Parathyroid adenoma (tissue), 2 donors: ENCODE results near the gene ANKRD63.

Source experiments
- H2AFZ ChIP-seq: fragments of 300-600 bp; sonication (generic); one replicate; pipeline ENCODE4 v1.7.0; 2017; ENCODE audit warnings: antibody characterized with exemption, mild to moderate bottlenecking
- H3K27ac ChIP-seq: fragments of 300-600 bp; sonication (generic); one replicate; pipeline ENCODE4 v1.7.0; 2017
- H3K27me3 ChIP-seq: fragments of 300-600 bp; sonication (generic); one replicate; pipeline ENCODE4 v1.7.0; 2017; ENCODE audit warnings: low read length; ENCODE audit not compliant: control insufficient read depth, insufficient read depth
- H3K36me3 ChIP-seq: fragments of 300-600 bp; sonication (generic); one replicate; pipeline ENCODE4 v1.7.0; 2017; ENCODE audit warnings: low read length; ENCODE audit not compliant: control insufficient read depth, insufficient read depth
- H3K4me1 ChIP-seq: fragments of 300-600 bp; sonication (generic); one replicate; pipeline ENCODE4 v1.7.0; 2017; ENCODE audit warnings: control low read depth
- H3K4me2 ChIP-seq: fragments of 300-600 bp; sonication (generic); one replicate; pipeline ENCODE4 v1.7.0; 2017; ENCODE audit warnings: low read length
- H3K4me3 ChIP-seq: fragments of 300-600 bp; sonication (generic); one replicate; pipeline ENCODE4 v1.7.0; 2017; ENCODE audit warnings: low read depth, low read length
- H3K79me2 ChIP-seq: fragments of 300-600 bp; sonication (generic); one replicate; pipeline ENCODE4 v1.7.0; 2017; ENCODE audit warnings: control low read depth
- H3K9ac ChIP-seq: fragments of 300-600 bp; sonication (generic); one replicate; pipeline ENCODE4 v1.7.0; 2017; ENCODE audit warnings: mild to moderate bottlenecking
- H3K9me3 ChIP-seq: fragments of 300-600 bp; sonication (generic); one replicate; pipeline ENCODE4 v1.7.0; 2017; ENCODE audit warnings: low read length; ENCODE audit not compliant: control insufficient read depth
- TF ChIP-seq, protein P1 (sequence below): fragments of 300-600 bp; sonication (generic); IDR thresholded peaks from one replicate; pipeline ENCODE4 v1.7.0; 2017; ENCODE audit warnings: antibody characterized with exemption, mild to moderate bottlenecking
- donor health status: primary hyperparathyroidism.

Gene ANKRD63

DNA sequence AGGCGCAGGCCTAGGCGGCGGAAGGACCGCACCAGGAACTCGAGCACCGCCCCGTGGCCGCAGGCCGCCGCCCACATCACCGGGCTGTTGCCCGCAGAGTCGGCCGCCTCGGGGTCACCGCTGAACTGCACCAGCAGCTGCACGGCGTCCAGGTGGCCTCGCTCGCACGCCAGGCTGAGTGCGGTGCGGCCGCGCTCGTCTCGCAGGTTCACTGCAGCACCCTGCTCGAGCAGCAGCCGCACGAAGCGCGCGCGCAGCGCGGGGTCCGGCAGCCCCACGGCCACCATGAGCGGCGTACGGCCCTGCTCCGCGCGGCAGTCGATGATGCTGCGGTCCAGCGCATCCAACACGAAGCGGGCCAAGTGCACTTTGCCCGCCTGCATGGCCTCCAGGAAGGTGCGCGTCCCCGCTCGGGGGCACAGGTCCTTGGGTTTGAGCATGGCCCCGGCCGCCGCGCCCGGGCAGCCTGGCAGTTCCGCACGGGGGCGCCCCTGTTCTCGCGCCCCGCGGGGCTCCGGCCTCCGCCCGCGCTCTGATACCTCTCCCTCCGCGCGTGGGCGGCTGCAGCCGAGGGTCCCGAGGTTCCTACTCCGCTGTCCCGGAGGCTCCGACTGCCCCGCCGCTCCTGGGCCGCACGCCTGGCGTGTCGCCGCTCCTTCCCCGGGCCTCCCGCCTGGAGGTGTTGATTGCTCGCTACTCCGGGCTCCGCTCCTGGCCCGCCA, 556 bp downstream of the ANKRD63 start:
- no peak overlapping the region for H3K27ac ChIP-seq
- H3K4me3 ChIP-seq: no peak overlapping the region
- TF ChIP-seq, protein P1, sequence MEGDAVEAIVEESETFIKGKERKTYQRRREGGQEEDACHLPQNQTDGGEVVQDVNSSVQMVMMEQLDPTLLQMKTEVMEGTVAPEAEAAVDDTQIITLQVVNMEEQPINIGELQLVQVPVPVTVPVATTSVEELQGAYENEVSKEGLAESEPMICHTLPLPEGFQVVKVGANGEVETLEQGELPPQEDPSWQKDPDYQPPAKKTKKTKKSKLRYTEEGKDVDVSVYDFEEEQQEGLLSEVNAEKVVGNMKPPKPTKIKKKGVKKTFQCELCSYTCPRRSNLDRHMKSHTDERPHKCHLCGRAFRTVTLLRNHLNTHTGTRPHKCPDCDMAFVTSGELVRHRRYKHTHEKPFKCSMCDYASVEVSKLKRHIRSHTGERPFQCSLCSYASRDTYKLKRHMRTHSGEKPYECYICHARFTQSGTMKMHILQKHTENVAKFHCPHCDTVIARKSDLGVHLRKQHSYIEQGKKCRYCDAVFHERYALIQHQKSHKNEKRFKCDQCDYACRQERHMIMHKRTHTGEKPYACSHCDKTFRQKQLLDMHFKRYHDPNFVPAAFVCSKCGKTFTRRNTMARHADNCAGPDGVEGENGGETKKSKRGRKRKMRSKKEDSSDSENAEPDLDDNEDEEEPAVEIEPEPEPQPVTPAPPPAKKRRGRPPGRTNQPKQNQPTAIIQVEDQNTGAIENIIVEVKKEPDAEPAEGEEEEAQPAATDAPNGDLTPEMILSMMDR: no peak
- H2AFZ ChIP-seq: peak overlapping the region; percentile 69
- no peaks in the 10 kb centered on the region for H3K9me3 ChIP-seq
- no peak overlapping the region for H3K9ac ChIP-seq
- H3K79me2 ChIP-seq: no peaks in the 10 kb centered on the region
- H3K36me3 ChIP-seq: no peaks in the 10 kb centered on the region
- no peaks in the 10 kb centered on the region for H3K27me3 ChIP-seq
- peak overlapping the region; percentile 61 for H3K4me2 ChIP-seq
- peaks cover 2% of the 10 kb centered on the region for H3K4me1 ChIP-seq

DNA sequence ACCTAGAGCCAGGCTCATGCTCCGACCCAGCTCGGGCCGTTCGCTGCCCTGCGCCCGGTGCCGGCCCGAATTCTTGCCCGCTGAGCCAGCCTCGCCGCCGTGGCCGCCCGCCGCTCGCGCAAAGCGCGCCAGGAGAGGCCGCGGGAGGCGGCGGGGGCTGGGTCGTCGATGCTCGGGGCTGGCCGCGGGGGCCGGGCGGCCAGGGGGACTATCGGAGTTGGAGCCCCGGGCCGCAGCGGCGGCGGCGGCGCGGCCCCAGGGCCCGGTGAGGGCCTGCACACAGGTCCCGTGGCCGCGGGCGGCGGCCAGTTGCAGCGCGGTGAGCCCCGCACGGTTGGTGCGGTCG, 1.1 kb downstream of the ANKRD63 start:
- H3K36me3 ChIP-seq: no peaks in the 10 kb centered on the region
- no peaks in the 10 kb centered on the region for H3K27me3 ChIP-seq
- TF ChIP-seq, protein P1: no peak
- H2AFZ ChIP-seq: no peak overlapping the region
- H3K79me2 ChIP-seq: no peaks in the 10 kb centered on the region
- peaks cover 2% of the 10 kb centered on the region for H3K4me1 ChIP-seq
- no peak overlapping the region for H3K27ac ChIP-seq
- H3K9ac ChIP-seq: no peak overlapping the region
- peak overlapping the region; percentile 61 for H3K4me2 ChIP-seq
- H3K4me3 ChIP-seq: no peak overlapping the region
- H3K9me3 ChIP-seq: no peaks in the 10 kb centered on the region

DNA sequence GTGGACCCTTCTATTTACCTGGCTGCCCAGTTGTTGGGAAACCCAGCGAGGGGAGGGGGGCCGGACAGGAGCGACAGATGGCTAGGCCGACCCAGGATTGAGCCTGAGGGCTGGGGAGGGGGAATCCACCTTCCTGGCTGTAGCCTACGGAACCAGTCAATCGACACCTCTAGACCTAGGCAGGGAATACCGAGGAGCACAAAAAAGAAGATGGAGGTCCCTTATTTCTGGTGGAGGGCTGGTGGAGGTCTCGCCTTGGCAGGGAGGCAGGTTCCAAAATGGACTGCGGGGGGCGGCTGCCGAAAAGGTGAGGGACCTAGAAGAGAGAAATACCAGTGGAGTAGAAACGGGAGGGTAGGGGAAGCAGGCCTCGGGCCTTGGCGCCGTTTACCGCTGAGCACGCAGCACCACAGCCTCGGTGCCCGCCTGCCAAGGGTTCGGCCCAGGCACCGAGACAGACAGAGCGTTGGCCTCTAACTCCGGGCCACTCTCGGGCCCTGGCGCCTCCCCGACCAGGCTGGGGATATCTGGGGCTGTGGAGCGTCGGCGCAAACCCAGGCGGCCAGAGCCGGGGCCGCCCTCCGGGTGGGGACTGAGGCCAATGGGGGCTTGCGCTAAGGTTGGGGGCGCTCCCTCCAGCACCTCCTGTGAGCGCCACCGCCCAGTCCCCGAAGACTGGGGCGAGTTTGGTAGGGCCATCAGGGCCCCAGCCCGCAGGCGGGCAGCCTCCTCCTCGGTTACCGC, 1.6 kb downstream of the ANKRD63 start:
- Histone ChIP-seq H2AFZ (no peak overlapping the region), H3K27ac (no peak overlapping the region), H3K4me1 (peaks cover 2% of the 10 kb centered on the region), H3K27me3 (no peaks in the 10 kb centered on the region), H3K79me2 (no peaks in the 10 kb centered on the region), H3K36me3 (no peaks in the 10 kb centered on the region), H3K9me3 (no peaks in the 10 kb centered on the region), H3K4me3 (no peak overlapping the region), H3K4me2 (no peak overlapping the region), H3K9ac (no peak overlapping the region)
- TF ChIP-seq, protein P1: no peak

DNA sequence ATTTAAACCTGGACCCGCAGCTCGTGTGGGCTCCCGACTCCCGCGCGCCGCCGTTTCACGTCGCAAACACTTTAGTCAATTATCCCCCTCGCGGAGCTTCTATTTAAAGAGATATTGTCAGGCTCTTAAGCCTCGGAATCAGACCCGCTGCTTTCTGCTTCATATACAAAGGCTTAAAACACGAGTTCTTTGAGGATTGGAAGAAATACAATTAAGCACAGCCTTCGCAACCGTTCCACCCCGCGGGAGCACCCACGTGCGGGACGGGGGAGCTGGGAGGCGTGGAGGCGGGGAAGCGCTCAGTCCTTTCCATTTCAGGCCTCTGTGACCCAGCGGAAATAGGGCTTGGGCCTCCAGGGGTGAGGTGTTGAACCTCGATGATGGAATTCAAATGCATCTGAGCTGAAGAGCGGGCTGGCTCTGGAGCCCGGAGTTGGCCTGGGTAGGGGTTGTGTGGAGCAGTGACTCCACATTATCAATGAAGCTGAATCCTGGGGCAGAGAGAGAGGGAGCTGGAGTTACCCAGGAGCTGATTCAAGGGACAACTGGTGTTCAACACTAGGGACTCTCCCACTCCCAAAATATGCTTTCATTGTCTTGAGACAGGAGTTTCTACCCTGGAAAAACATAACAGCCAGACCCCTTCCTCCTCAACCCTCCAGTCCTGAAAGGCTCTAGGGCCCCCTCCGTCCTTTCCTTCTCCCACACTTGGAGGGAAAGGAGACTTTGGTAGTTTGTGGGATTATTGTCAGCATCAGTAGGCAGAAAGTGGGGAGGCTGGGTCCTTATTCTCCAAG, 2.4 kb downstream of the ANKRD63 start:
- H3K27ac ChIP-seq: no peak overlapping the region
- no peaks in the 10 kb centered on the region for H3K27me3 ChIP-seq
- H3K9me3 ChIP-seq: no peaks in the 10 kb centered on the region
- H3K4me1 ChIP-seq: peaks cover 2% of the 10 kb centered on the region
- TF ChIP-seq, protein P1: no peak
- H2AFZ ChIP-seq: no peak overlapping the region
- no peak overlapping the region for H3K9ac ChIP-seq
- H3K36me3 ChIP-seq: no peaks in the 10 kb centered on the region
- no peak overlapping the region for H3K4me2 ChIP-seq
- H3K79me2 ChIP-seq: no peaks in the 10 kb centered on the region
- no peak overlapping the region for H3K4me3 ChIP-seq
